Left ventricle myocardium inferior (tissue), 1 donor: ENCODE results near the gene LRMDA. TPM values are rescaled to one million over a fixed set of nuclear protein-coding genes. Genes with fewer than 3 reads are reported as not detected.
"Not testable (repeated sequence)": the region's sequence is repeated elsewhere in the genome, so short reads cannot be mapped to it uniquely, and the experiment has no call there.

Experiments
- DNase-seq: peaks from one replicate; pipeline ENCODE4 v3.0.0-alpha.2; 2020
- H3K27ac ChIP-seq: fragments of 200-600 bp; replicated peaks from 2 replicates; pipeline ENCODE4 v1.8.0; 2021
- H3K27me3 ChIP-seq: fragments of 200-600 bp; 2 replicates; pipeline ENCODE4 v1.8.0; 2021; ENCODE audit warnings: low read depth
- H3K36me3 ChIP-seq: fragments of 200-600 bp; 2 replicates; pipeline ENCODE4 v1.8.0; 2021
- H3K4me1 ChIP-seq: fragments of 200-600 bp; 2 replicates; pipeline ENCODE4 v1.8.0; 2021
- H3K4me3 ChIP-seq: fragments of 200-600 bp; 2 replicates; pipeline ENCODE4 v1.8.0; 2021; ENCODE audit warnings: mild to moderate bottlenecking, moderate library complexity
- H3K9me3 ChIP-seq: fragments of 200-600 bp; replicated peaks from 2 replicates; pipeline ENCODE4 v1.8.0; 2021
- intact Hi-C: fragments of 100-400 bp; cut with micrococcal nuclease; formaldehyde crosslinking; loops from one replicate; pipeline ENCODE4 v1.11.0; 2022
- microRNA-seq: library from miRNA; unstranded; fragments of <30 nt; microRNA quantifications from one replicate; pipeline ENCODE4 v1.2.0, GENCODE V29; 2020
- total RNA-seq: library from RNA; stranded (reverse); fragmentation: NEBNext Ultra II Directional; extraction: Animal tissue kit (Norgen Biotek cat#: 25700); gene quantifications from one replicate; pipeline ENCODE4 v1.2.1, GENCODE V29; 2021
- TF ChIP-seq, protein P1 (sequence below): fragments of 200-600 bp; IDR thresholded peaks from 2 replicates; pipeline ENCODE4 v1.8.0; 2021; ENCODE audit warnings: antibody characterized with exemption, mild to moderate bottlenecking, borderline replicate concordance
- donor health status: DM: no; HTN: yes; CAD: no; lungs with severe emphysema.

Gene LRMDA
- total RNA-seq, 1 donor from 2014 or later, result 18.7 TPM

DNA sequence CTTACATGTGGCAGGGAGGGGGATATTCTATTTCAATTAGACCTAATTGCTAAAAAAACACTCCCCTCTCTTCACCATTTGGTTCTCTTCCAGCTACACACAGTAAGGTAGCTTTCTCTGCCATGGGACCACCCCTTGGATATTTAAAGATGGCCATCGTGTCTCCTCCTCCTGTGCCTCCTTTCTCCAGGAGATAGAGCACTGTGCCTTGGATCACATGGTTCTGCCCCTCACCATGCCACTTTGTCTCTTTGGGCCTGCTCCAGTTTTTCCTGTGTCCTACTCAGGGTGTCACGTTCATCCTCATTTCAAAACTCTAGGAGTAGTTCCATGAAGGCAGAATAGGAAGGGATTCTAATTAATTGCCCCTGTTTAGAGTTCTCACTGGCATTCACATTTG is 1146.0 kb downstream of the LRMDA start:
- TF ChIP-seq, protein P1, sequence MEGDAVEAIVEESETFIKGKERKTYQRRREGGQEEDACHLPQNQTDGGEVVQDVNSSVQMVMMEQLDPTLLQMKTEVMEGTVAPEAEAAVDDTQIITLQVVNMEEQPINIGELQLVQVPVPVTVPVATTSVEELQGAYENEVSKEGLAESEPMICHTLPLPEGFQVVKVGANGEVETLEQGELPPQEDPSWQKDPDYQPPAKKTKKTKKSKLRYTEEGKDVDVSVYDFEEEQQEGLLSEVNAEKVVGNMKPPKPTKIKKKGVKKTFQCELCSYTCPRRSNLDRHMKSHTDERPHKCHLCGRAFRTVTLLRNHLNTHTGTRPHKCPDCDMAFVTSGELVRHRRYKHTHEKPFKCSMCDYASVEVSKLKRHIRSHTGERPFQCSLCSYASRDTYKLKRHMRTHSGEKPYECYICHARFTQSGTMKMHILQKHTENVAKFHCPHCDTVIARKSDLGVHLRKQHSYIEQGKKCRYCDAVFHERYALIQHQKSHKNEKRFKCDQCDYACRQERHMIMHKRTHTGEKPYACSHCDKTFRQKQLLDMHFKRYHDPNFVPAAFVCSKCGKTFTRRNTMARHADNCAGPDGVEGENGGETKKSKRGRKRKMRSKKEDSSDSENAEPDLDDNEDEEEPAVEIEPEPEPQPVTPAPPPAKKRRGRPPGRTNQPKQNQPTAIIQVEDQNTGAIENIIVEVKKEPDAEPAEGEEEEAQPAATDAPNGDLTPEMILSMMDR, result no peak
- H3K27me3 ChIP-seq, result no peaks in the 10 kb centered on the region
- H3K27ac ChIP-seq, result no peak overlapping the region
- intact Hi-C loops, result no loop called here
- no peaks in the 10 kb centered on the region for H3K36me3 ChIP-seq
- peaks cover 11% of the 10 kb centered on the region for H3K4me1 ChIP-seq
- H3K4me3 ChIP-seq, result no peak overlapping the region
- H3K9me3 ChIP-seq, result peaks cover 21% of the 10 kb centered on the region
- no peak for DNase-seq

DNA sequence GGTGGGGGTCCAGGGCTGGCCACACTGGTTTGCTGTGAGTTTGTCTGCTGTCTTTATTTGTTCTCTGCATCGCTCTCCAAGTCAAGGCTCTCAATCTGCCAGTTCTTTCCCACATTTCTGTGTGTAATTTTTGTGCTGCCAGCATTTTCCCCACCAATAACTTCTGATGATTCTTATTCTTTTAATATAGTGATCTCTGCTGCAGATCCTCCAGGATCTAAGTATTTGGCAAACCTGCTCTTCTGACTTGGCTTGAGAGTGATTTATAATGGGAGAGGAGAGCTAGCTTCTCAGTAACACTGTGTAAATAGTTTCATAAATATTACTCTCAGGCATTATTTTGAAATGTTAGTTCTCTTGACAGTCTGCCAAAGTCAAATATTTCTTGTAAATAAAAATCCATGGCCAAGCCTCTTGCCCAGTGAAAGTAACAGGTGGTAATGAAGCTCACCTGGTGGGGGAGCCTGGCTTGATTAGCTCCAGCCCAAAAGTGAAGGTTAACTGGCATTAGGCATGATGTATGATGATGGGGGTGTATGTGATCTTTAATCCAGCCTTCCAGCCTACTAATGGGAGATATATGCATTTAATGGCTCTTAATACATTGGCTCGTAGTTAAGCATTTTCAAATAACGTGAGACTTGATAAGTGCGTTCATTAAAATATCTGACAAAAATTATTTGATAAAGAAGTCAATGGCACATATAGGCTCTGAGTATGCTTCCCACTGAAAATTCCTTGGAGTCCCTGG is 1150.3 kb downstream of the LRMDA start:
- Histone ChIP-seq H3K27me3 (no peaks in the 10 kb centered on the region), H3K27ac (no peak overlapping the region), H3K9me3 (no peaks in the 10 kb centered on the region), H3K4me1 (peaks cover 14% of the 10 kb centered on the region), H3K36me3 (no peaks in the 10 kb centered on the region), H3K4me3 (no peak overlapping the region)
- TF ChIP-seq, protein P1, result no peak
- intact Hi-C loops, result no loop called here
- no peak for DNase-seq

- peaks cover 10% of the 10 kb centered on the region for H3K4me1 ChIP-seq
Observed at GRCh38 chr10:76582531-76582930, 1151.1 kb downstream of the LRMDA start.

DNA sequence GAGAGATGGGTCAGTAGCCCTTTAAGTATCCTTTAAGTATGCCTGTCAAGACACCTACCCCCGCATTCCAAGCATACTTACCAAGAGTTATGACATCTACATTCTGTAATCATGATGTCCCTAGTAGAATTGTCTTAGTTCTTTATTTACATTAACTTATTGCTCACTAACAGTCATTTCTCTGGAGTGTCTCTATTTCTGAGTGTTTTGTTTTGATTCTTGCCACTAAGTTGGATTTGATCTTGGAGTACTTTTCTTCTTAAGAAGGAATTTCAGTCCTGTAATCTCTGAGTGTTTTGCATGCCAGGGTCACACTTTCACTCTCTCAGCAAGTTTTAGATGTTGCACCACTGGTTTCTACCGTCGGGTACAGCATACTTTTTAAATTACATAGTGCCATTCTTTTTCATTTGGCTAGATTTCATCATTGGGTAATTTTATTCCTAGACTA is 1152.3 kb downstream of the LRMDA start:
- Histone ChIP-seq H3K4me1 (peaks cover 10% of the 10 kb centered on the region), H3K27me3 (no peaks in the 10 kb centered on the region), H3K36me3 (no peaks in the 10 kb centered on the region), H3K27ac (no peak overlapping the region), H3K4me3 (no peak overlapping the region), H3K9me3 (no peaks in the 10 kb centered on the region)
- intact Hi-C loops, result no loop called here
- DNase-seq, result no peak
- TF ChIP-seq, protein P1, result no peak

More at GRCh38 chr10:76582531-76582930, 1151.1 kb downstream of the LRMDA start:
- Histone ChIP-seq H3K4me3 (no peak overlapping the region), H3K27me3 (no peaks in the 10 kb centered on the region), H3K27ac (no peak overlapping the region), H3K36me3 (no peaks in the 10 kb centered on the region), H3K9me3 (no peaks in the 10 kb centered on the region)
- TF ChIP-seq, protein P1, result no peak
- intact Hi-C loops, result no loop called here
- DNase-seq, result no peak

GRCh38 chr10:76584466-76584865 is 1153.0 kb downstream of the LRMDA start:
- H3K4me3 ChIP-seq, intact Hi-C loops, H3K27me3 ChIP-seq, H3K27ac ChIP-seq, DNase-seq, H3K9me3 ChIP-seq, H3K4me1 ChIP-seq, H3K36me3 ChIP-seq: not testable (repeated sequence)

Small RNAs within 50 kb of the gene (microRNA-seq; reads per million reads assigned to microRNA genes)
- gene MIR606, result not detected

Other genes with a start within 250 kb of the LRMDA start
- 442 TPM for gene VDAC2, start 220.8 kb upstream of the LRMDA start, total RNA-seq
- gene COMTD1, start 195.7 kb upstream of the LRMDA start, total RNA-seq, result 29.0 TPM
- gene ZNF503, start 29.9 kb upstream of the LRMDA start, total RNA-seq, result 5.9 TPM